HFFc6 (cell line): ENCODE data around the gene ITPK1. TPM values are rescaled to one million over a fixed set of nuclear protein-coding genes. Genes with fewer than 3 reads are reported as not detected.

ENCODE experiments used
- DNase-seq: peaks from one replicate; pipeline ENCODE4 v3.0.0-alpha.2; 2018
- H3K27ac Mint-ChIP-seq: 2 replicates; pipeline ENCODE4 v1.8.0; 2020; ENCODE audit warnings: mild to moderate bottlenecking, mixed read lengths
- H3K27me3 Mint-ChIP-seq: 2 replicates; pipeline ENCODE4 v1.8.0; 2021; ENCODE audit warnings: mild to moderate bottlenecking, moderate library complexity, mixed read lengths; ENCODE audit not compliant: insufficient read depth
- H3K36me3 Mint-ChIP-seq: 2 replicates; pipeline ENCODE4 v1.8.0; 2021; ENCODE audit warnings: low read depth, mixed read lengths
- H3K4me1 Mint-ChIP-seq: 2 replicates; pipeline ENCODE4 v1.8.0; 2020; ENCODE audit warnings: low read depth, mixed read lengths
- H3K4me3 Mint-ChIP-seq: 2 replicates; pipeline ENCODE4 v1.8.0; 2020; ENCODE audit warnings: mild to moderate bottlenecking, moderate library complexity, mixed read lengths
- H3K9me3 Mint-ChIP-seq: 2 replicates; pipeline ENCODE4 v1.8.0; 2020; ENCODE audit warnings: mild to moderate bottlenecking, mixed read lengths
- total RNA-seq, 6 experiments: library from RNA; stranded (reverse); fragmentation: NEBNext Ultra II Directional; extraction: Animal tissue kit (Norgen Biotek cat#: 25700); gene quantifications; 2 replicates in 1 of 6; 3 replicates in 5 of 6; pipeline ENCODE4 v1.2.3, GENCODE V29; 2021
- TF ChIP-seq, protein P1 (sequence below): fragments of 200-600 bp; sonication (generic); IDR thresholded peaks from 2 replicates; pipeline ENCODE4 v1.5.0; 2021; ENCODE audit warnings: antibody characterized with exemption, mild to moderate bottlenecking

Gene ITPK1
- total RNA-seq, 6 experiments from 2014 or later, result 27.3 to 38.1 (median 32.4) TPM

DNA sequence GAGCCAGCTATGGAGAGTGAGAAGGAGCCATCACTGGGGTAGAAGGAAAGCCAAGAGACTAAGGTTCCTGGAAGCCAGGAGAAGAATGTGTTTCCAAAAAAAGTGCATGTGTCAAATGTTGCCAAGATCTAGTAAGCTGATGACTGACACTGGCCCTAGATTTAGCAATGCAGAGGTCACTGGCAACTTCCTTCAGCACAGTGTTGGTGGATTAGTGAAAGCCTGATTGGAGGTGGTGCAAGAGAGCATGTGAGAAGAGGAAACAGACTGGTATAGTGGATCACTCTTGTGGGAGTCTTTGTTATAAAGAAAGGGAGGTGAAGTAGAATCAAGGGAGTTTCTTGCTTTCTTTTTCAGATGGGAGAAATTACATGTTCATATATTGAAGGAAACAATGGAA, 226.8 kb downstream of the ITPK1 start:
- Mint-ChIP-seq H3K27me3 (peaks cover 27% of the 10 kb centered on the region), H3K27ac (no peak overlapping the region), H3K9me3 (peaks cover 18% of the 10 kb centered on the region), H3K4me1 (no peaks in the 10 kb centered on the region), H3K4me3 (no peak overlapping the region), H3K36me3 (peaks cover 6% of the 10 kb centered on the region; the same call in 1 of the 2 replicates)
- no peak for DNase-seq
- TF ChIP-seq, protein P1, sequence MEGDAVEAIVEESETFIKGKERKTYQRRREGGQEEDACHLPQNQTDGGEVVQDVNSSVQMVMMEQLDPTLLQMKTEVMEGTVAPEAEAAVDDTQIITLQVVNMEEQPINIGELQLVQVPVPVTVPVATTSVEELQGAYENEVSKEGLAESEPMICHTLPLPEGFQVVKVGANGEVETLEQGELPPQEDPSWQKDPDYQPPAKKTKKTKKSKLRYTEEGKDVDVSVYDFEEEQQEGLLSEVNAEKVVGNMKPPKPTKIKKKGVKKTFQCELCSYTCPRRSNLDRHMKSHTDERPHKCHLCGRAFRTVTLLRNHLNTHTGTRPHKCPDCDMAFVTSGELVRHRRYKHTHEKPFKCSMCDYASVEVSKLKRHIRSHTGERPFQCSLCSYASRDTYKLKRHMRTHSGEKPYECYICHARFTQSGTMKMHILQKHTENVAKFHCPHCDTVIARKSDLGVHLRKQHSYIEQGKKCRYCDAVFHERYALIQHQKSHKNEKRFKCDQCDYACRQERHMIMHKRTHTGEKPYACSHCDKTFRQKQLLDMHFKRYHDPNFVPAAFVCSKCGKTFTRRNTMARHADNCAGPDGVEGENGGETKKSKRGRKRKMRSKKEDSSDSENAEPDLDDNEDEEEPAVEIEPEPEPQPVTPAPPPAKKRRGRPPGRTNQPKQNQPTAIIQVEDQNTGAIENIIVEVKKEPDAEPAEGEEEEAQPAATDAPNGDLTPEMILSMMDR, result no peak

DNA sequence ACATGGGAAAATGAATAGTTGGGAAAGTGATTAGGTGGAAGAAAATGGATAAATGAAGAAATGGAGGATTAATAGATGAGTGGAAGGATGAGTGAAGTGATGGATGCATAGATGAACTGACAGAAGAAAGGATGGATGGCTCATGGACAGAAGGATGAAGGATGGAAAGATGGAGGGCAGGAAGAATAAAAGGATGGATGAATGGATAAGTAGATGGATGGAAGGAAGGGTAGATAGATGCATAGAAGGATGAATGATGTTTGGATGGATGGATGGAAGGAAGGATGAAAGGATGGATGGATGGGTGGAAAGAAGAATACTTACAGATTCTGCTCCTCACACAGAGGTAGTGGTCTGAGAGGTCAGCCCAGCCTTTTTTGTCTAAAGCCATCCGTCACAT, 228.6 kb downstream of the ITPK1 start:
- TF ChIP-seq, protein P1, result no peak
- Mint-ChIP-seq H3K27ac (no peak overlapping the region), H3K9me3 (peaks cover 1% of the 10 kb centered on the region; the same call in 1 of the 2 replicates), H3K4me3 (no peak overlapping the region), H3K4me1 (no peaks in the 10 kb centered on the region), H3K36me3 (no peaks in the 10 kb centered on the region), H3K27me3 (peaks cover 31% of the 10 kb centered on the region)
- no peak for DNase-seq

Other genes starting within 250 kb of the ITPK1 start
- not detected for gene CHGA, start 192.8 kb downstream of the ITPK1 start, total RNA-seq
- gene MOAP1, start 69.0 kb upstream of the ITPK1 start, total RNA-seq, result 10 to 100 TPM; 12.2 to 20.4 (median 14.2) TPM
- 10 to 100 TPM; 10.7 to 14.5 (median 12.8) TPM for gene LYSET, start 69.4 kb upstream of the ITPK1 start, total RNA-seq
- gene GON7, start 91.1 kb upstream of the ITPK1 start, total RNA-seq, result 10 to 100 TPM in 1 of 6 experiments, 1 to 10 TPM in 5; 7.9 to 10.1 (median 9.1) TPM
- gene UBR7, start 91.3 kb upstream of the ITPK1 start, total RNA-seq, result 10 to 100 TPM; 15.3 to 23.6 (median 21.8) TPM
- 10 to 100 TPM; 36.8 to 45.6 (median 40.0) TPM for gene BTBD7, start 217.1 kb upstream of the ITPK1 start, total RNA-seq
- gene COX8C, start 231.3 kb upstream of the ITPK1 start, total RNA-seq, result not detected